AG09319 (cell line): ENCODE measurements around the gene TMTC2.

Experiments used
- DNase-seq: peaks from one replicate; pipeline ENCODE4 v3.0.0-alpha.2; 2010; ENCODE audit warnings: low read depth; ENCODE audit errors: extremely low read depth
- TF ChIP-seq, protein P1 (sequence below): IDR thresholded peaks from 2 replicates; pipeline ENCODE4 v1.5.1; 2011; ENCODE audit warnings: low read depth, mild to moderate bottlenecking, inconsistent platforms, low read length, moderate library complexity

The TMTC2 gene

GRCh38 chr12:82973592-82973991, 286.9 kb downstream of the TMTC2 start:
- TF ChIP-seq, protein P1, sequence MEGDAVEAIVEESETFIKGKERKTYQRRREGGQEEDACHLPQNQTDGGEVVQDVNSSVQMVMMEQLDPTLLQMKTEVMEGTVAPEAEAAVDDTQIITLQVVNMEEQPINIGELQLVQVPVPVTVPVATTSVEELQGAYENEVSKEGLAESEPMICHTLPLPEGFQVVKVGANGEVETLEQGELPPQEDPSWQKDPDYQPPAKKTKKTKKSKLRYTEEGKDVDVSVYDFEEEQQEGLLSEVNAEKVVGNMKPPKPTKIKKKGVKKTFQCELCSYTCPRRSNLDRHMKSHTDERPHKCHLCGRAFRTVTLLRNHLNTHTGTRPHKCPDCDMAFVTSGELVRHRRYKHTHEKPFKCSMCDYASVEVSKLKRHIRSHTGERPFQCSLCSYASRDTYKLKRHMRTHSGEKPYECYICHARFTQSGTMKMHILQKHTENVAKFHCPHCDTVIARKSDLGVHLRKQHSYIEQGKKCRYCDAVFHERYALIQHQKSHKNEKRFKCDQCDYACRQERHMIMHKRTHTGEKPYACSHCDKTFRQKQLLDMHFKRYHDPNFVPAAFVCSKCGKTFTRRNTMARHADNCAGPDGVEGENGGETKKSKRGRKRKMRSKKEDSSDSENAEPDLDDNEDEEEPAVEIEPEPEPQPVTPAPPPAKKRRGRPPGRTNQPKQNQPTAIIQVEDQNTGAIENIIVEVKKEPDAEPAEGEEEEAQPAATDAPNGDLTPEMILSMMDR: no peak
- DNase-seq: no peak

- TF ChIP-seq, protein P1: no peak
- no peak for DNase-seq
Measured at GRCh38 chr12:82981150-82981549, 294.4 kb downstream of the TMTC2 start.

DNA sequence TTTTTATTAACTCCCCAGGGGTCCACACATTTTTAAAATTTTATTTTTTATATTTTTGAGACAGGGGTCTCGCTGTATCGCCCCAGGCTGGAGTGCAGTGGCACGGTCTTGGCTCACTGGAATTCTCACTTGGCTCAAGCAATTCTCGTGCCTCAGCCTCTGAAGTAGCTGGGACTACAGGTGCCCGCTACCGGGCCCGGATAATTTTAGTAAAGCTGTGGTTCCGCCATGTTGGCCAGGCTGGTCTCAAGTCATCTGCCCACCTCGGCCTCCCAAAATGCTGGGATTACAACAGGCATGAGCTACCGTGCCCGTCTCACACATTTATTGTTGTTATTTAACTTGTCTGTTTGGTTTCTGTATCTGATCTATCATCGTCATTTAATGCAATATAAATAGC, 307.4 kb downstream of the TMTC2 start:
- TF ChIP-seq, protein P1: no peak
- no peak for DNase-seq

- no peak for DNase-seq
- TF ChIP-seq, protein P1: no peak
Measured at GRCh38 chr12:82996168-82996812, 309.6 kb downstream of the TMTC2 start.

DNA sequence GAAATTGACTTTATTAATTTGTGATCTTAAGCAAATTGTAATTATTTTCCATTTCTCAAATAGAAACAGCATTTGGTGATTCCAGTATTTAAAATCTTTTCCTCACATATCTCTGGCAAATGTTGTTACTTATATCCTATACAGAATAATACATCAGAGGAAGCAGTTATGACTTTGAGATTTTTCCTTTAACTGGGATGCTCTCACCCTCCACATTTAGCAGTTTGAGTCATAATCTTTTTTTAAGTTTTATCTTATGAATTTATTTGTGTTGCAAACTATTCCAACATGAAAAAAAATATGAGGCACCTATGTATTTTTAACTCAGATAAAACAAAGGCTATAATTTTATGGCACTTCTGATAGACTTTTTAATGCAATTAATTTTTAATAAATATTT, 311.8 kb downstream of the TMTC2 start:
- TF ChIP-seq, protein P1: no peak
- no peak for DNase-seq

- TF ChIP-seq, protein P1: no peak
- DNase-seq: no peak
Measured at GRCh38 chr12:83003026-83003425, 316.3 kb downstream of the TMTC2 start.

DNA sequence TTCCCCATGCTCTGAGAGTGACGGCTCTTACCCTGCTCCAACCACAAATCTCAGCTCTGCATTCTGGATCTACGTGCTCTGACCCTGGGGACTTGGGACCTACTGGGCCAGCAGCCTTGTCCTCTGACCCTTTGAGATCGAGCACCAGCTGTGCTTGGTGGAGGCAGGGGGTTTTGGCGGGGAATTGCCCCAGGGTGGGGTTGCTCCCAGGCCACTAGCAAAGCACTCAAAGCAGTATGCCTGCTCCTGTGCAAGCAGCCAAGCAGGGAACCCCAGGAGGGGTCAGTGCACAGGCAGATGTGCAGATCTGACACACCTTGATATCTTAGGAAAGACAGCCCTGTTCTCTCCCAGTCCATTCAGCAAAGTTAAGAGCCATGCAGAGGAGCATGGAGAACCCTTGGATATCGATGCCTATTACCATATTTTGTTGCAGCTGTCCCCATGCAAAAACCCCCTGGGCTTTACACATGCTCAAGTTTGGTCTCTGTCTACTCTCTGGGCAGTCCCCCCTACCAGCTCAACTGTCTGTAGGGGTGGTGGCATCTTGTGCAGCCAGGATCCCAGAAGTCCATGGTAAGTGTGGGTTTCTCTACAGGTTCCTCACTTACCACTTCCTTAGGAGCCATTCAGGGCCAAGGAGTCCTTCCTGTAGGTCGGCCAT, 319.0 kb downstream of the TMTC2 start:
- TF ChIP-seq, protein P1: no peak
- no peak for DNase-seq
